Cardiac muscle cell (in vitro differentiated cells and primary cell): ENCODE data around the gene SNAPC3. TPM values are rescaled to one million over a fixed set of nuclear protein-coding genes. Genes with fewer than 3 reads are reported as not detected.
A peak's percentile ranks its signal among the peaks of the same experiment; 100 is the strongest.
"Not testable (repeated sequence)": the region's sequence is repeated elsewhere in the genome, so short reads cannot be mapped to it uniquely, and the experiment has no call there.

ENCODE experiments used
- DNase-seq, 2 donors: peaks; one replicate each; pipeline versions ENCODE4 v3.0.0 to v3.0.0-alpha.2; 2010 to 2017; ENCODE audit warnings: low read depth in 1 of 2, low spot score in 1 of 2
- H3K27ac ChIP-seq: fragments of 200-600 bp; sonication (generic); 2 replicates; pipeline ENCODE4 v1.5.1; 2016
- H3K27me3 ChIP-seq: fragments of 200-600 bp; sonication (generic); 2 replicates; pipeline ENCODE4 v1.6.0; 2016; ENCODE audit warnings: control low read depth
- H3K36me3 ChIP-seq: fragments of 200-600 bp; sonication (generic); 2 replicates; pipeline ENCODE4 v1.5.1; 2016; ENCODE audit warnings: control low read depth
- H3K4me1 ChIP-seq: fragments of 200-600 bp; sonication (generic); 2 replicates; pipeline ENCODE4 v1.8.1; 2017; ENCODE audit warnings: low read depth, mild to moderate bottlenecking, mixed run types
- H3K4me3 ChIP-seq: fragments of 200-600 bp; sonication (generic); 2 replicates; pipeline ENCODE4 v1.5.1; 2016; ENCODE audit warnings: mild to moderate bottlenecking
- H3K9me3 ChIP-seq: fragments of 200-600 bp; sonication (generic); 2 replicates; pipeline ENCODE4 v1.5.1; 2017; ENCODE audit warnings: low read depth, mild to moderate bottlenecking, control low read depth
- CTCF ChIP-seq: IDR thresholded peaks from 2 replicates; pipeline ENCODE4 v1.5.1; 2012; ENCODE audit warnings: low read depth, mild to moderate bottlenecking, low read length
- polyA plus RNA-seq: library from polyadenylated mRNA; unstranded; fragments of >200 nt; fragmentation: Nextera tagmentation; extraction: Ambion mirVana; gene quantifications from 2 replicates; pipeline ENCODE4 v1.2.1, GENCODE V29; 2016
- total RNA-seq: library from RNA; depleted of rRNA; stranded (reverse); fragments of >200 nt; gene quantifications from 2 replicates; pipeline ENCODE4 v1.2.3, GENCODE V29; 2016

The SNAPC3 gene
- total RNA-seq (107 and 147 TPM in 2 replicates), polyA plus RNA-seq (46.2 and 65.2 TPM in 2 replicates)

- no peak for TF ChIP-seq CTCF
Observed at GRCh38 chr9:15422372-15423230, at the start of gene SNAPC3. TSS of gene SNAPC3 (plus strand) at chr9:15422876. CDS start at chr9:15422880, 4 bp downstream.

GRCh38 chr9:15373881-15374280, 48.8 kb upstream of the SNAPC3 start:
- TF ChIP-seq CTCF = no peak
- no peak overlapping the region for H3K27ac ChIP-seq
- no peak overlapping the region for H3K4me3 ChIP-seq
- H3K9me3 ChIP-seq = no peaks in the 10 kb centered on the region
- no peaks in the 10 kb centered on the region for H3K36me3 ChIP-seq
- no peaks in the 10 kb centered on the region for H3K27me3 ChIP-seq
- no peaks in the 10 kb centered on the region for H3K4me1 ChIP-seq
- peak in 1 of 2 donors; percentile 20 for DNase-seq

More at GRCh38 chr9:15422372-15423230, at the start of gene SNAPC3:
- Histone ChIP-seq H3K4me1 (peaks cover 11% of the 10 kb centered on the region), H3K4me3 (peak within 1 kb of the TSS; percentile 88), H3K27ac (peak within 1 kb of the TSS; percentile 92), H3K9me3 (no peaks in the 10 kb centered on the region), H3K27me3 (no peaks in the 10 kb centered on the region), H3K36me3 (peaks cover 3% of the 10 kb centered on the region)
- peak; percentile 95 to 97 for DNase-seq

GRCh38 chr9:15374310-15374709, 48.4 kb upstream of the SNAPC3 start:
- Histone ChIP-seq H3K9me3 (no peaks in the 10 kb centered on the region), H3K4me3 (no peak overlapping the region), H3K4me1 (no peaks in the 10 kb centered on the region), H3K36me3 (no peaks in the 10 kb centered on the region), H3K27ac (no peak overlapping the region), H3K27me3 (no peaks in the 10 kb centered on the region)
- DNase-seq = peak in 1 of 2 donors; percentile 4
- no peak for TF ChIP-seq CTCF

GRCh38 chr9:15374825-15375224, 47.9 kb upstream of the SNAPC3 start:
- H3K4me1 ChIP-seq = no peaks in the 10 kb centered on the region
- no peaks in the 10 kb centered on the region for H3K27me3 ChIP-seq
- H3K27ac ChIP-seq = no peak overlapping the region
- no peak for TF ChIP-seq CTCF
- no peak for DNase-seq
- no peak overlapping the region for H3K4me3 ChIP-seq
- H3K9me3 ChIP-seq = no peaks in the 10 kb centered on the region
- H3K36me3 ChIP-seq = no peaks in the 10 kb centered on the region

- Histone ChIP-seq H3K27ac (no peak overlapping the region), H3K9me3 (no peaks in the 10 kb centered on the region), H3K27me3 (no peaks in the 10 kb centered on the region), H3K4me1 (no peaks in the 10 kb centered on the region), H3K36me3 (no peaks in the 10 kb centered on the region), H3K4me3 (no peak overlapping the region)
- peak in 1 of 2 donors; percentile 48 for DNase-seq
- TF ChIP-seq CTCF = no peak
Observed at GRCh38 chr9:15377625-15378540, 44.8 kb upstream of the SNAPC3 start.

GRCh38 chr9:15379317-15379716, 43.4 kb upstream of the SNAPC3 start:
- H3K27ac ChIP-seq, H3K36me3 ChIP-seq, H3K27me3 ChIP-seq, DNase-seq, H3K9me3 ChIP-seq, H3K4me3 ChIP-seq, H3K4me1 ChIP-seq: not testable (repeated sequence)

GRCh38 chr9:15379888-15380287, 42.8 kb upstream of the SNAPC3 start:
- H3K36me3 ChIP-seq, H3K4me3 ChIP-seq, DNase-seq, H3K4me1 ChIP-seq, H3K9me3 ChIP-seq, H3K27ac ChIP-seq, H3K27me3 ChIP-seq: not testable (repeated sequence)
